Activated T-cell treated with anti-CD3 and anti-CD28 coated beads for 24 hours (primary cell): ENCODE measurements around the gene ADAP1.

Experiments used
- DNase-seq: peaks from one replicate; pipeline ENCODE4 v3.0.0-alpha.2; 2020; ENCODE audit warnings: low read depth

Gene ADAP1

DNA sequence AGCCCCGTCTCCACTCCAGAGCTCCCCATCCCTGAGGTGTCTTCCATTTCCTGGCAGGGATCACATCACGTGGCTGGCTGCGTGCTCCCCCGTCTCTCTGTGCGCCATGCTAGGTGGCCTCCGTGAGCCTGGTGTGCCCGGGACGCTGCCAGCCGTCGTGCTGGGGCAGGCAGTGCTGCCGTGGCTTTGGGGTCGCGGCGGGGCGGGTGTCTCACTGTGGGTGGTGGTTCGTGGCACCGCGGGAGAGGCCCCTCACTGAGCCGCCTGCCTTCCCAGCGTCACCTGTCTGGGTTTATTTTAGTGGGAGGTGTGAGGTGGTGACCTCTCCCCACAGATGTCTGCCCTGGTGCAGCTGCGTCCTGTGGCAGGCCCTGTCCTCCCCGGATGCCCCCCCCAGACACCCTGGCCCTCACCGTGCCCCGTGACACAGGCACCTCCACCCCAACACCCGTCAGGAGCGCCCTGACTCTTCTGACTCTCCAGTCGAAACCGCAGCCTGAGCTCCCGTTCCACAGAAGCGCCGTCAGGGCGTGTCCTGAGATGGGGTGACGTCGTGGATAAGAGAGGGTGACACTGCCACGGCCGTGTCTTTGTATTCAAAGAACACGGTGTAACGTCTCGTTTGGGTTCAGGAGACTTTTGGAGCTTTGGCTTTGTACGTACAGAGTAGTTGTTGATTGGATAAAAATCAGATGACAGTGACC lies 60.2 kb downstream of the ADAP1 start:
- no peak for DNase-seq

DNA sequence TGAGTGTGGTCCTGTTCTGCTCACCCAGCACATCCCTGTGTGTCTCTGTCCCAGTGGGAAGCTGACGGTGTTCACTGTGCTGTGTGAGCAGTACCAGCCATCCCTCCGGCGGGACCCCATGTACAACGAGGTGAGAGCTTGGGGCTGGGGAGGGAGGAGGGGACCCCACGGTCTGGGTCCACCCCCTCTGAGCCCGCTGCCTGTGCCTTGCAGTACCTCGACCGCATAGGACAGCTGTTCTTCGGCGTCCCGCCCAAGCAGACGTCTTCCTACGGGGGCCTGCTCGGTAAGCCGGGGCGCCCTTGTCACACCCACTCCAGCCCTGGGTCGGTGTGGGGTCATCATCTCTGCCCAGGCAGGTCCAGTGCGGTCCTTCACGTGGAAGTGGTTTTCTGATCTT lies 60.8 kb downstream of the ADAP1 start:
- DNase-seq, result no peak

DNA sequence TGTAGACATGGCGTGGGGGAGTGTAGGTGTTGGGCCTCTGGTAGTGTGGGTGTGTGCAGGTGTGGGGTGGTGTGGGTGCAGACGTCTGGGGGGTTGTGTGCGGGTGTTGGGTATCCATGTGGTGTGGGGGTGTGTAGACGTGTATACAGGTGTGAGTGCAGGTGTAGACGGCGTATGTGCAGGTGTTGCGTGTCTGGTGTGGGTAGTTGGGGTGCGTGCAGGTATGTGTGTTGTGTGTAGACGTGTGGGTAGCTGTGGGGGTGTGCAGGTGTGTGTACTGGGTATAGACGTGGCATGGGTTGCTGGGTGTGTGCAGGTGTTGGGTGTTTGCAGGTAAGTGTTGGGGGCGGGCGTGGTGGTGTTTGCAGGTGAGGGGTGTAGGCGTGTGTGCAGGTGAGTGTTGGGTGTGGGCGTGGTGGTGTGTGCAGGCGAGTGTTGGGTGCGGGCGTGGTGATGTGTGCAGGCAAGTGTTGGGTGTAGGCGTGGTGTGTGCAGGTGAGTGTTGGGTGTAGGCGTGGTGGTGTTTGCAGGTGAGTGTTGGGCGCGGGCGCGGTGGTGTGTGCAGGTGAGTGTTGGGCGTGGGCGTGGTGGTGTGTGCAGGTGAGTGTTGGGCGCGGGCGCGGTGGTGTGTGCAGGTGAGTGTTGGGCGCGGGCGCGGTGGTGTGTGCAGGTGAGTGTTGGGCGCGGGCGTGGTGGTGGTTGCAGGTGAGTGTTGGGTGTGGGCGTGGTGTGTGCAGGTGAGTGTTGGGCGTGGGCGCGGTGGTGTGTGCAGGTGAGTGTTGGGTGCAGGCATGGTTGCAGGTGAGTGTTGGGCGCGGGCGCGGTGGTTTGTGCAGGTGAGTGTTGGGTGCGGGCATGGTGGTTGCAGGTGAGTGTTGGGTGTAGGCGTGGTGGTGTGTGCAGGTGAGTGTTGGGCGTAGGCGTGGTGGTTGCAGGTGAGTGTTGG lies 61.6 kb downstream of the ADAP1 start:
- no peak for DNase-seq

DNA sequence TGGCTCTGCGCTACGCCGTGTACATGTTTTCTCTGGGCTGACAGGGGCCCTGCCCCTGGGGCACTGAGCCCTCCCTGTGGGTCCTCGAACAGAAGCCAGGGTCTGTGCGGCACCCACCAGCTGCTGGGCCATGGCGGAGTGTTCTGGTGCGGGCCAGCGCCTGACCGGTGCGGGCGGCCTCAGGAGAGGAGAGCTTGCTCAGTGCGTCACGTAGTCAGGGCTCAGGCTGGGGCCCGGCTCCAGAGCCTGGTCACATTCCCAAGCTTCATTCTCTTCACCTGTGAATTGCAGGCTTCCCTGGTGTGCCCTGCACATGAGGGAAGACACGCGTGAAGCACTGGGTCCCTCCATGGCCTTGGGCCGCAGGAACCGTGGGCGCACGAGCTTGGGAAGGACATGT lies 62.7 kb downstream of the ADAP1 start:
- no peak for DNase-seq

DNA sequence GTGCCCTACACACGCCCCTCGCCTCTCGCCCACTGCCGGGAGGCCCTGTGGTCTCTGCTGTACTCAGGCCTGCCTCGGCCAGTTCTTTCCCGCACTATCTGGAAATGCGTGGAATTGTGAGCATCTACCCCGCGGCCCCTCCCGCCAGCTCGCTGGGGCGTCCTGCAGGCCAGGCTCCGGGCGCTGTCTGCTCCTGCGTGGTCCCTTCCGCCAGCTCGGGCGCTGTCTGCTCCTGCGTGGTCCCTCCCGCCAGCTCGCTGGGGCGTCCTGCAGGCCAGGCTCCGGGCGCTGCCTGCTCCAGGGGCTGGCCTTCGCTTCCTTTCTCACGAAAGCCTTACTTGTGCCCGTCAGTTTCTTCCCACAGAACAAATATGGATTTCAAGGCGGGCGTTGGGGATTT lies 63.2 kb downstream of the ADAP1 start:
- DNase-seq, result no peak

DNA sequence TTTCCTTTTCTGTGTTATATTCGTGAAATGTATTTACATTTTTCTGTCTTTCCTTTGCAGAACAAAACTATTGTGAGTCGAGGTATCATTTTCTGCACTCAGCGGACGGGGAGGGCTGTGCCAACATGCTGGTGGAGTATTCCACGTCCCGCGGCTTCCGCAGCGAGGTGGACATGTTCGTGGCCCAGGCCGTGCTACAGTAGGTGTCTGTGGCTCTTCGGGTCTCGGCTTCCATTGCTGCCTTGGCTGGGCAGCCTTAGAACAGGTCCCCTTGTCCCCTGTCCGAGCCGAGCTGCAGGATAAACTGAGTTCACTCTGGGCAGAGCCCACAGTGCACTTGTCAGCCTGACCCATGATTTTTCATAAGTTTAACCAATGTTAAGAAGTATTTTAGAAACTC lies 63.6 kb downstream of the ADAP1 start:
- no peak for DNase-seq

DNA sequence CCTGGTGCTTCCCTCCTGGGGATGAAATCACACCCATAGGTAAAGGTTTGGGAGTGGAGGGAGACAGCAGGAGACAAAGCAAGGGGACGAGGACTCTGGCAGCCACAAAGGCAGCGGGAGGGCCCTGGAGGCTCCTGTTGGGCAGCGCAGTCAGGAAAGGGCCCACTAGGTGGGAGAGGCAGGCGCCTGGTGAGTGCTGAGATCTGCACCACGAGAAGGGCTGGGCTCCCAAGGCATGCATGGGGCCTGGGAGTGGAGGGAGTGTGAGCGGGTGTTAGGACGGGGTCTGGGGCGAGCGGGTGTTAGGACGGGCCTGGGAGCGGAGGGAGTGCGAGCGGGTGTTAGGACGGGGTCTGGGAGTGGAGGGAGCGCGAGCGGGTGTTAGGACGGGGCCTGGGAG lies 65.1 kb downstream of the ADAP1 start:
- no peak for DNase-seq

DNA sequence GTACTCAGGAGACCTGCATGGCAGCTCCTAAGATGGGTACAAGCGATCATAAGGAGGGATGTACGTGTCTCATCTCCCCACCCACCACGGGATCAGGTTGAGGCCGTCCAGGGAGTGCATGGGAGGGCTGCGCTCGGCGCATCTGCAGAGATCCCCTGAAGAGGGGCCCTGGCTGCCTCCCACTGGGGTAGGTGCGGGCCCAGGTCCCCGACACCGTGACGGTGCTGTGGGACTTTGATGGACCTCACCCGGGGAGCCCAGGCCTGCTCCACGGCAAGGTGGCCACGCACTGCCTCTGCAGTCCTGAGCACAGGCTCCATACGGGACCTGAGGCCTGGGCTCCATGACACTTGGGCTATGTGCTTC lies 65.5 kb downstream of the ADAP1 start:
- DNase-seq, result no peak

DNA sequence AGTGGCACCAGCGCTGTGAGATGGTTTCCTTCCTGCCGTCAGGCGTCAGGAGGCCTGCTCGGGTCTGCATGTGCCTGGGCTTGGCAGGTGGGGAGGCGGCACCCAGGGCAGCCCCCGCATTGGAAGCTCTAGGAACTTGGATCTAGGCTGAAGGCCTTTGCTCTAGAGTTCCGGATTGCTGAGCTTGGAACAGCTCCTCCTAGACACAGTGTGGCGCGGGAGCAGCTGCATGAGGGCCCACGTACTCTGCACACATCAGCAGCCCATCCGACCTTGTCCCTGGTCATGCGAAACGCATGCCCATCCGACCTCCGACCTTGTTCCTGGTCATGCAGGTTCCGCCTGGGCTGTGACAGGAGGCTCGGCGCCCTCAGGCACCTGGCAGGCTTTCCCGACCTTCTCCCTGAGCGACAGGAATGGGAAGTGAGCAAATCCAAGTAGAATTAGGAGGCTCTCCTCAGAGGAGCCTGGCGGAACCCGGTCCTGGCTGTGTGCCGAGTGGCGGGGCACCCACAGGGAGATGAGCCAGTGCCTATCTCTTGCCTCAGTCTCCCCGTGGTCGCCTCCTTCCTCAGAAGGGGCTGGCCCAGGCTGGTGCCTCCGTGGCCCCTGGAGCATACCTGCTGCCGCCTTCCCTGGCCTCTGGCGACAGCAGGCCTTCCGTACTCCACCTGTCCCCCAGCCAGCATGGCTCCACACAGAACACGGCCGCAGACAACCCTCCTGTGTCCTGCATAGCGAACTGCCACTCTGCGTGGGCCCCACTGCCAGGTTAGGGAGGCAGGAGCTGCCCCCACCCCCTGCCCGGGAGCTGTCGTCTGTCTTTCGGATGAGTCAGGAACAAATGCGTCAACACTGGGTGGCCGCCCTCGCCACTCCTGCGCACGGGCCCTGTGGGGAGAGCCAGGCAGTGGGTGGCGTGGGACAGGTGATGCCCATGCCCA lies 66.1 kb downstream of the ADAP1 start:
- no peak for DNase-seq

DNA sequence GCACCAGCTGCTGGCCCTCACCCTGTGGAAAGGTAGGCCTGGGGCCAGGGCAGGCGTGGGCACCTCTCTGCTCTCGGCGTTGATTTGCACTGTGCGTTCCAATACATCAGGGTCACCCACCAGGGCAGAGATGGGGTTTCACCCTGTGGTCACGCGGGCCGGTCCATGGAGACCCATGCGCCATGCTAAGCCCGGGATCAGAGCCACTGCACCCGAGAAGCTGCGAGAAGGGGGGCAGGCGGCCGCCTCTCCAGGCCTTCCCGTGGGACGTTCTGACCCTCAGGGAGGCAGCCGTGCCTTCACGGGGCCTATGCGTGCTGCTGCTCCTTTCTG lies 67.0 kb downstream of the ADAP1 start:
- no peak for DNase-seq

DNA sequence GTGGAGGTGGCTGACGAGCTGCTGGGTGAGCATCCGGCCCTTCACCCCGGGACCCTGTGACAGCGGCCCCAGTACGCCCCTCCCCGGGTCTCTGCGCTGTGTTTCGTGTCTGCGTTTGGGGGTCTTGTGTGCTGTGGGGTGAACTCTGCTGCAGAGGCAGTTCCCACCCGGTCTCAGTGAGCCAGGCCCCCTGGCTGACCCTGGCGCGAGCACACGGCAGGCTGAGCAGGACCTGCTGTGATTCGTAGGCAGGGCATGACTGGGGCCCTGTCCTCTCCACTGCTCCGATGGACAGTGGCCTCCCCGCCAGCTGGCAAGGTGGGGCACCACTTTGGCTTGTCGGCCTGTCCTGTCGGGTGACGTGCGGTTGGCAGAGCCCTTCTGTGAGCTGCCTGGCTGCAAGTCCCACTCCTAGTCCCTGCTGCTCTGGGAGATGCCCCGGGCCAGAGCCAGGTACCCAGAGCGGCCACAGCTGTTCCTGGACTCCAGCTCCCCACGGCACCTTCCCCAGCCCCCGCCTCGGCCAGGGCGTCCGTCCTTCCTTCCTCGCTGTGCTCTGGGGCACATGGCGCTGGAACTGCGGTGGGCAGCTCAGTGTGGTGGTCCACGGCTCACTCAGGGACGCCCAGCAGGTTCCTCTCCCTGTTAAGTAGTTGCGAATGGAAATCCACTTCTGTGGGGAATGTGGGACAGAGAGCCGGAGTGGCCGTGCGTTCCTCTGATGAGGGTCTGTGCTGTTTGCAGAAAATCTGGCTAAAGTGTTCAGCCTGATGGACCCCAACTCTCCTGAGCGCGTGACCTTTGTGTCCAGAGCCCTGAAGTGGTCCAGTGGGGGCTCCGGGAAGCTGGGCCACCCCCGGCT lies 67.6 kb downstream of the ADAP1 start:
- DNase-seq, result no peak

DNA sequence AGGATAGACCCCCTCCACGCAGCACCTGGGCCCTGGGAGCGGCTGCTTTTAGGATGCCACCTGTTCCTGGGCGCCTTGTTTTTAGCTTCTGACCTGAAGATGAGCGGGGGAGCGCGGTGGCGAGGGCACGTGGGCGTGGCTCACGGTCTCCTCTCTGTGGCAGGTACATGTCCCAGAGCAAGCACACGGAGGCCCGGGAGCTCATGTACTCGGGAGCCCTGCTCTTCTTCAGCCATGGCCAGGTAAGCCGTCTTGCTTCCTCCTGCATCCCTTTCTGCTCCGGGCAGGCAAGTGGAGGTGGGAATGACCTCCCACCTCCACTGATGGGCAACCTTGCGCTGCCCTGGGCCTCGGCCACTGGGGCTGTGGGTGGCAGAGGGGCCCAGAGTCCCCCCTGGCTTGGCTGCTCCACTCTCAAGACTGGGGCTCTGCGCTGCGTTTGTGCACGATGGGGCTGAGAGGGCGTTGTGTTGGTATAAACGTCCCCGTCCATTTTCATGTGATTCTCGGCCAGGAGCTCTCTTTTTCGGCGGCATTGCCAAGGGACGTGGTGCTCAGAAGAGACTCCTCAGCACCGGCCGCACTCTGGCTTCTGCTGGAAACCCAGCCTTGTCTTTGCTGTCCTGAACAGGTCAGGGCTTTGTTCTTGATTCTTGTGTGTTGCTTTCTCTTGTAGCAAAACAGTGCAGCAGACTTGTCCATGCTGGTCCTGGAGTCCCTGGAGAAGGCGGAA lies 68.4 kb downstream of the ADAP1 start:
- DNase-seq, result no peak

DNA sequence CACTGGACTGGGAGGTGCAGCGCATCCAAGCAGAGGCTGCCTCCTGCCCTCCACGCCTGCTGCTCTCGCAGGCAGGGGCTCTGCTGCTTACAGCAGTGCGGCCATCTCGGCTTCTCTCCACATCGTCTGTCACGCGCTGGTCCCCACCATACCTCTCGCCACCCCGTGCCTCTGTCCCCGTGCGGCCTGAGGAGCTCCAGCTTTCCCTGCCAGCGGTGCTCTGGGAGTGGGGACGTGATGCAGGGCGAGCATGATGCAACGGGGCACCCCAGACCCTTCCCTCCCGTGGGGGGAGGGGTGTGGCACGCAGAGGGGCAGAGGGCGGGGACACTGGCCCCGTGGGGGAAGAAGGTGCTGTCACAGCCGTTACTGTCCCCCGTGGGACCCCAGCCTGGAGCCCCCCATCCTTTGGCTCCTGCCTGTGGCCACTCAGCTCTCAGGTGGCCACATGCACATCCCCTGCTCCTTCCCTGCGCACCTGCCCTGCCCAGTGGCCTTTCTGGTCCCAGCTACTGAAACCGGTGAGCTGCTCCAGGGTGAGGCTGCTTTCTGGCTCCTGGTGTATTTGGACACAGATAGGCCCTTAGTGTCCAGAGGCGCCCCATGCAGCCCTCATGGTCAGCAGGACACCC lies 69.1 kb downstream of the ADAP1 start:
- no peak for DNase-seq

DNA sequence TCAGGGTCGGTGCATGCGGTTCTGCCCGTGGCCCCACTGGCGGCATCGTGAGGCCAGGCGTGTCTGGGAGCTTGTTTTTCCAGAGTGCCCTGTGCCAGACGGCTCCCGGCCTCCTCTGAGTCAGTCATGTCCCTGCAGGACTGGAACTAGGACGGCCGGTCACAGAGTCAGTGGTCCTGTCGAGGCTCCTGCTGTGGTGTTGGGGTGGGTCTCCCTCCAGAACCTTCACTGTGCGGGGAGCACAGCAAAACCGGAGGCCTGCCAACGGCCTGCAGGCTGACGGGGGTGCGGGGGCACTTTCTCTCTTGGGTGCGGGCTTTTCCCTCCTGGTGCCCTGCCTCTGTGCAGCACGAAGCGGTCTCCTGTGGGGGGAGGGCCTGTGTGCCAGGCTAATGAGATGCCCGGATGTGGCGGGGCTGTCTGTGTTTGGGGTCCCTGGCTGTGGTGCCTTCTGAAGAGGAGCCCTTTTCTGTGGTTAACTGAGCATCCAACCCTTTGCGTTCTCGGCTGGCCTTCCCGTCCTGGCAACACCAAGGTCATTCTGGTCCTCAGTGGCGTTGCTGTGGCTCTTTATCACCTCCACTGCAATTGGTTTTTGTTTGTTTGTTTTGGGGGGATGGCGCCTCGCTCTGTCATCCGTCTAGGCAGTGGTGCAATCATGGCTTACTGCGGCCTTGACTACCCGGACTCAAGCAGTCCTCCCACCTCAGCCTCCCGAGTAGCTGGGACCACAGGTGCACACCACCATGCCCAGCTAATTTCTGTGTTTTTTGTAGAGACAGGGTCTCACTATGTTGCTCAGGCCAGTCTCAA lies 70.1 kb downstream of the ADAP1 start:
- DNase-seq, result no peak

DNA sequence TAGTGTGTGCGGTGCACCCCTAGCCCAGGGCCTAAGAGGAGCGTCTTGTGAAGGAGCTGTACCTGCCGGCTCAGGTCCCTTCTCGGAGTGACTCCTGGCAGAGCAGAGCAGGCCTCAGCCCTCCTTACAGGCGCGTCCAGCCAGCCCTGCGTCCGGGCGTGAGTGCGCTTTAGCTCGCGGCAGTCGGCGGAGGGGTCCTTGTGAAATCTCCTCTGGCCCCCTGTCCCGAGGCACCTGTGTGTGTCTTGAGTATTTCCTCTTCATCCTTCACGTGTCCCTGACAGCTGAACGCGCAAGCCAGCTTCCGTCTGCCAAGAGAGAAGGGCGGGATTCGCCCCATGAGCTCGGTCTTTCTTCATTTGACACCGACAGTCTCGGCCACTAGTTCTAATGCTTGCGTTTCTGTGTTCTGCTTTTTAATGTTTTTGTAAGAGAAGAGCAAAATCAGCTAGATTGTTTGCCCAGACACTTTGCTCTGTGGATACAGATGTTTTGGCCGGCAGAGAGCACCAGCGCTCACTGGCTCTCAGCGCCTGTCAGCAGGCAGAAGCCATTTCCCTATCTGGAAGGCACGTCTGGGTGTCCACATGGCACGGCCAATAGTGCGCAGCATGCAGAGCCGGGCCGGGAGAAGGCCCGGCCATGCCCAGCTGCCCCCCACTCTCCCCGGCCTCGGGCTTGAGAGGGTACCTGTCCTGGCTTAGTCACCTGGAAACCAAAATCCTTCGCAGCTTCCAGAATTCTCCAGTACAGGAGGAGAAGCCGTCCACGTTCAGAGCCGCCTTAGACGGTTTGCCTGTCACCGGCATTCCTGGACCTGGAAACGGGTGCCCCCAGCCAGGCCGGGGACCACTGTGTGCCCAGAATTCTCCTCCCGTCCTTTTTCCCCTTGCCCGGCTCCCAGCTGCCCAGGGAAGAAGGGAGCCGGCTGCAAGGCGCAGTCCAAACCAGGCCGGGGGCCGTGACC lies 71.1 kb downstream of the ADAP1 start:
- no peak for DNase-seq

DNA sequence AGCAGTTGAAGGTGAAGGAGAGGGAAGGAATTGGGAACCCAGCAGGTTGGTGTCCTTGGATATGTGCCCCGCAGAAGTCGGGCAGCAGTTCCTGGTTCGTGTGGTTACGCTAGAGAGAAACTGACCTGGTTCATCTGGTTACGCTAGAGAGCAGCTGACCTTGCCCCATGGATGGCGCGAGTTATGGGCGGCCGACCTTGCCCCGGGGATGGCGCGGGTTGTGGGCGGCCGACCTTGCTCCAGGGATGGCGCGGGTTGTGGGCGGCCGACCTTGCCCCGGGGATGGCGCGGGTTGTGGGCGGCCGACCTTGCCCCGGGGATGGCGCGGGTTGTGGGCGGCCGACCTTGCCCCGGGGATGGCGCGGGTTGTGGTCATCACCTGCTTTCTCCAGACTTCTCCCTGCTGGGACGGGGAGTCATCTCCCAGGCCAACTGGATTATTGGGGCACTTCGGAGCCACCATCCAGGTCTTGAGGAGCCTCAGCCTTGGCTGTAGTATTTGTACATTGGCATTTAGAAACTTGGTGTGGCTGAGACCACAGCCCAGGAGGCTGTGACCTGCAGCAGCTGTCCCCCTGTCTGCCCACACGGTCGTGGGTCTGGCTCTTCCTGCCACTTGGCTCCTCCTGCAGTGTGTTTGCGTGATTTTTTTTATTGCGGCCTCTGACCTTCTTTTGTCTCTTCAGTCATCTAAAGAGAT lies 72.0 kb downstream of the ADAP1 start:
- DNase-seq, result no peak

DNA sequence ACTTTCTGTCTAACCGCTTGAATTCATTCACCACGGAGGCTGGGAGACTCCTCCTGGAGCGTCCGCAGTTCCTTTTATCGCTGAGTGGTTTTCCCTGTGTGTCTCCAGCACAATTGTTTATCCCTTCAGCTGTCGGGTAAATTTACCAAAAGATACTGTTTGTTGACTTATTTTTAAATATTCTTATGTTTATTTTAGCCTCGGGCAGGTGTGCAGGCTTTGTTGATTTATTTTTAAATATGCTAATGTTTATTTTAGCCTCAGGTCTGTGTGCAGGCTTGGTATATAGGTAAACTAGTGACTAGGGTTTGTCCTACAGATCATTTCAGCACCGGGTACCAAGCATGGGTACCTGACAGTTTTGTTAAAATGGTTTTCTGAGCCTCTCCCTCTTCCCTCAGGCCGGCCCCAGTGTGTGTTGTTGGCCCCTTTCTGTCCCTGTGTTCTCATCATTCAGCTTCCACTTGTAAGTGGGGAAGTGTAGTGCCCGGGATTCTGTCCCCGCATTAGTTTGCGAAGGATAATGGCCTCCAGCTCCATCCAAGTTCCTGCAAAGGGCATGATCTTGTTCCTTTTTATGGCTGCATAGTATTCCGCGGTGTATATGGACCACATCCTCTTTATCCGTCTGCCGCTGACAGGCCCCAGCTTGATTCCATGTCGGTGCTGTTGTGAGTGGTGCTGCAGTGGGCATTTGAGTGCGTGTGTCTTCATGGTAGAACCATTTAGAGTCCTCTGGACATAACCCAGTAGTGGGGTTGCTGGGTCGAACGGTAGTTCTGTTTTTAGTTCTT lies 72.8 kb downstream of the ADAP1 start:
- DNase-seq, result no peak
